ENCODE measurements around the gene CFAP52. TPM values are rescaled to one million over a fixed set of nuclear protein-coding genes. Genes with fewer than 3 reads are reported as not detected.

Gene CFAP52
- total and polyA plus RNA-seq, 4 donors: 0.33 TPM; not detected in 3

DNA sequence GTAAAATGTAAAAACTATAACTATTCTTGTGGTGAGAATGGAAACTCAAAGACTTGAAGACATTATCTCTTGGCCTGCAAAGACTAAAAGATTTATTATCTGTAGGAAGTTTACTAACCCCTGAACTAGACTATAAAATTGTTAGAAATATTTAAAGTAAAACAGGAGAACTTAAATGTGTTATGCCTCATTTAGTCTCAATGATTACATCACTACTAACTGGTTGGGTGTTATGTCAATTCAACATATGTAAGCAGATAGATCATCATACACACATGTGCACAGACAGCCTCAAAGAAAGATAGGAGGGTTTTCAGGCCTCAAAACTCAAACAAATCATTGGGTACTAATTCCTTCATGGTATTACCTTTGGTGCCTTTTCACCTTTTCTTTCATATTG lies 8.4 kb upstream of the CFAP52 start:
- H3K27ac ChIP-seq (ENCODE audit: low read depth in 1 of 2, low read length in 2 of 2): no peak overlapping the region
- DNase-seq (ENCODE audit: low spot score): no peak
- no peak overlapping the region for H3K9ac ChIP-seq (ENCODE audit: low read depth in 1 of 2, low read length in 2 of 2)
- H3K36me3 ChIP-seq (ENCODE audit: control insufficient read depth in 4 of 4, insufficient read depth in 3 of 4, low read depth in 1 of 4, low read length in 3 of 4): peaks cover 4 to 15% (median 5%) of the 10 kb centered on the region in 4 donors
- H3K27me3 ChIP-seq (ENCODE audit: control insufficient read depth in 4 of 4, insufficient read depth in 4 of 4, low read length in 3 of 4): no peaks in the 10 kb centered on the region
- no peaks in the 10 kb centered on the region for H3K9me3 ChIP-seq (ENCODE audit: control insufficient read depth in 4 of 4, low read length in 3 of 4)
- no peak overlapping the region for H3K4me3 ChIP-seq (ENCODE audit: low read depth in 1 of 3, low read length in 3 of 3)
- TF ChIP-seq ZBTB33 (IDR thresholded peaks at IDR 0.05): no peak
- no peak for TF ChIP-seq REST (IDR thresholded peaks at IDR 0.05)
- TF ChIP-seq RAD21 (IDR thresholded peaks at IDR 0.05): no peak
- no peak for TF ChIP-seq EGR1 (IDR thresholded peaks at IDR 0.05; ENCODE audit: low read depth in 2 of 2)
- peaks cover 0 to 2% (median 0%) of the 10 kb centered on the region in 4 donors for H3K4me1 ChIP-seq (ENCODE audit: control insufficient read depth in 4 of 4, insufficient read depth in 4 of 4, low read length in 3 of 4)

- Histone ChIP-seq H3K9ac (ENCODE audit: low read depth in 1 of 2, low read length in 2 of 2) (no peak overlapping the region), H3K4me1 (ENCODE audit: control insufficient read depth in 4 of 4, insufficient read depth in 4 of 4, low read length in 3 of 4) (peaks cover 0 to 2% (median 0%) of the 10 kb centered on the region in 4 donors), H3K36me3 (ENCODE audit: control insufficient read depth in 4 of 4, insufficient read depth in 3 of 4, low read depth in 1 of 4, low read length in 3 of 4) (peaks cover 4 to 15% (median 5%) of the 10 kb centered on the region in 4 donors), H3K4me3 (ENCODE audit: low read depth in 1 of 3, low read length in 3 of 3) (no peak overlapping the region), H3K9me3 (ENCODE audit: control insufficient read depth in 4 of 4, low read length in 3 of 4) (no peaks in the 10 kb centered on the region), H3K27me3 (ENCODE audit: control insufficient read depth in 4 of 4, insufficient read depth in 4 of 4, low read length in 3 of 4) (no peaks in the 10 kb centered on the region), H3K27ac (ENCODE audit: low read depth in 1 of 2, low read length in 2 of 2) (no peak overlapping the region)
- DNase-seq (ENCODE audit: low spot score): no peak
- 93% methylated on average over 11 of the region's 11 CpGs for WGBS
- TF ChIP-seq ATF3 (IDR thresholded peaks at IDR 0.05) (no peak), TAF1 (conservative IDR thresholded peaks at IDR 0.05) (no peak), YY1 (IDR thresholded peaks at IDR 0.05) (no peak)
These were observed 7.4 kb upstream of the CFAP52 start for GRCh38 chr17:9568957-9569588.

DNA sequence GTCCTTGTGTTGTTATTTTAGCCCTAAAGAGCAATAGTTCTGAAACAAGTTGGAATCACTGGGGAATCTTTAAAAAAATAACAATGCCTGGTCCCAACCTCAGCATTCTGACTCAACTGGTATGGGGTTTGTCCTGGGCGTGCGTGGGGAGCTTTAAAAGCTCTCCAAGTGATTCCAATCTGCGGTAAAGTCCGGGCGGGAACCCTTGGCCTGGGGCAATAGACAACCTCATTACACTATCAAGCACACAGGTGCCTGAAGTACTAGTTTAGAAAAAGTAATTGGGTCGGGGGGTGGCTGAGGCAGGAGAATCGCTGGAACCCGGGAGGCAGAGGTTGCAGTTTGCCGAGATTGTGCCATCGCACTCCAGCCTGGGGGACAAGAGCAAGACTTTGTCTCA lies 5.2 kb upstream of the CFAP52 start:
- Histone ChIP-seq H3K9ac (ENCODE audit: low read depth in 1 of 2, low read length in 2 of 2) (no peak overlapping the region), H3K9me3 (ENCODE audit: control insufficient read depth in 4 of 4, low read length in 3 of 4) (no peaks in the 10 kb centered on the region), H3K27me3 (ENCODE audit: control insufficient read depth in 4 of 4, insufficient read depth in 4 of 4, low read length in 3 of 4) (no peaks in the 10 kb centered on the region), H3K4me1 (ENCODE audit: control insufficient read depth in 4 of 4, insufficient read depth in 4 of 4, low read length in 3 of 4) (peaks cover 0 to 14% (median 10%) of the 10 kb centered on the region in 4 donors), H3K4me3 (ENCODE audit: low read depth in 1 of 3, low read length in 3 of 3) (no peak overlapping the region), H3K36me3 (ENCODE audit: control insufficient read depth in 4 of 4, insufficient read depth in 3 of 4, low read depth in 1 of 4, low read length in 3 of 4) (peaks cover 4 to 15% (median 5%) of the 10 kb centered on the region in 4 donors), H3K27ac (ENCODE audit: low read depth in 1 of 2, low read length in 2 of 2) (no peak overlapping the region)
- WGBS: 86% methylated on average over 10 of the region's 10 CpGs
- TF ChIP-seq EGR1 (IDR thresholded peaks at IDR 0.05; ENCODE audit: low read depth in 2 of 2): no peak
- TF ChIP-seq SP1 (IDR thresholded peaks at IDR 0.05): no peak
- no peak for TF ChIP-seq MAX (IDR thresholded peaks at IDR 0.05)
- no peak for TF ChIP-seq HNF4A (conservative IDR thresholded peaks at IDR 0.05)
- no peak for TF ChIP-seq YY1 (IDR thresholded peaks at IDR 0.05)
- no peak for TF ChIP-seq FOXA1 (IDR thresholded peaks at IDR 0.05)
- no peak for TF ChIP-seq ATF3 (IDR thresholded peaks at IDR 0.05)
- no peak for TF ChIP-seq GABPA (IDR thresholded peaks at IDR 0.05 in 1 of 2, conservative IDR thresholded peaks at IDR 0.05 in 1 of 2)
- TF ChIP-seq TAF1 (conservative IDR thresholded peaks at IDR 0.05): no peak
- TF ChIP-seq JUND (IDR thresholded peaks at IDR 0.05): no peak
- no peak for DNase-seq (ENCODE audit: low spot score)
